CD4-positive, alpha-beta memory T cell (primary cell): ENCODE data around the gene RBMS3. TPM values are rescaled to one million over a fixed set of nuclear protein-coding genes. Genes with fewer than 3 reads are reported as not detected.

Source experiments
- CTCF ChIA-PET: fragments of 350-600 bp; sonication (Branson Sonifier 250); formaldehyde crosslinking; loops from one replicate; lab custom pipeline; 2021; ENCODE audit warnings: inconsistent platforms; ENCODE audit not compliant: partially characterized antibody; lab: Charles Lee
- POLR2A ChIA-PET: fragments of 350-600 bp; sonication (Branson Sonifier 250); formaldehyde crosslinking; loops from one replicate; lab custom pipeline; 2021; ENCODE audit not compliant: partially characterized antibody; lab: Charles Lee
- DNase-seq, 5 donors: peaks; one replicate each; pipeline versions ENCODE4 v3.0.0 to v3.0.0-alpha.2; 2020 to 2022; ENCODE audit warnings: mixed read lengths in 1 of 5
- H3K27ac ChIP-seq: one replicate; pipeline ENCODE4 v1.7.0; 2013; ENCODE audit warnings: low read depth, low read length
- H3K27me3 ChIP-seq: 2 replicates; pipeline ENCODE4 v1.7.0; 2013; ENCODE audit warnings: mild to moderate bottlenecking, low read length, moderate library complexity; ENCODE audit not compliant: insufficient read depth
- H3K36me3 ChIP-seq: 2 replicates; pipeline ENCODE4 v1.7.0; 2013; ENCODE audit warnings: mild to moderate bottlenecking, low read length, moderate library complexity; ENCODE audit not compliant: insufficient read depth
- H3K4me1 ChIP-seq: 2 replicates; pipeline ENCODE4 v1.7.0; 2013; ENCODE audit warnings: mild to moderate bottlenecking, low read length, moderate library complexity; ENCODE audit not compliant: insufficient read depth
- H3K4me3 ChIP-seq, 2 donors: one replicate each; pipeline ENCODE4 v1.7.0; 2013; ENCODE audit warnings: low read length in 2 of 2, mild to moderate bottlenecking in 1 of 2
- H3K9me3 ChIP-seq, 2 donors: one replicate each; pipeline ENCODE4 v1.7.0; 2013; ENCODE audit warnings: low read length in 2 of 2, control low read depth in 1 of 2; ENCODE audit not compliant: control insufficient read depth in 1 of 2
- H3K27ac Mint-ChIP-seq, 7 donors: one replicate each; pipeline ENCODE4 v1.8.0; 2020 to 2021; ENCODE audit warnings: mixed read lengths in 7 of 7, mild to moderate bottlenecking in 6 of 7, inconsistent platforms in 3 of 7, moderate library complexity in 3 of 7
- H3K27me3 Mint-ChIP-seq, 2 donors: one replicate each; pipeline ENCODE4 v1.8.0; 2020 to 2021; ENCODE audit warnings: mixed read lengths in 2 of 2
- H3K36me3 Mint-ChIP-seq, 2 donors: one replicate each; pipeline ENCODE4 v1.8.0; 2020 to 2021; ENCODE audit warnings: mixed read lengths in 2 of 2, inconsistent platforms in 1 of 2, mild to moderate bottlenecking in 1 of 2
- H3K4me1 Mint-ChIP-seq, 4 donors: one replicate each; pipeline ENCODE4 v1.8.0; 2020 to 2021; ENCODE audit warnings: mixed read lengths in 4 of 4, mild to moderate bottlenecking in 1 of 4
- H3K4me3 Mint-ChIP-seq, 8 donors: one replicate each; pipeline ENCODE4 v1.8.0; 2020 to 2021; ENCODE audit warnings: mixed read lengths in 8 of 8, mild to moderate bottlenecking in 7 of 8, moderate library complexity in 6 of 8, inconsistent platforms in 3 of 8
- H3K9me3 Mint-ChIP-seq, 8 donors: one replicate each; pipeline ENCODE4 v1.8.0; 2020 to 2021; ENCODE audit warnings: mixed read lengths in 8 of 8, mild to moderate bottlenecking in 5 of 8, inconsistent platforms in 3 of 8, moderate library complexity in 1 of 8
- intact Hi-C: fragments of 100-400 bp; cut with micrococcal nuclease; formaldehyde crosslinking; loops from one replicate; pipeline ENCODE4 v1.15.1; 2023
- polyA plus RNA-seq, 2 donors: library from polyadenylated mRNA; unstranded; fragments of 300-500 nt; fragmentation: Illumina TruSeq; gene quantifications; one replicate each; pipeline ENCODE4 v1.2.3, GENCODE V29; 2021
- total RNA-seq, 2 experiments: library from RNA; stranded (reverse); gene quantifications; one replicate each; pipeline ENCODE4 v1.2.3, GENCODE V29; 2021

RBMS3 gene
- total and polyA plus RNA-seq, 4 experiments from 2014 or later: 0.70 to 1.6 (median 1.0) TPM; not detected in 1

DNA sequence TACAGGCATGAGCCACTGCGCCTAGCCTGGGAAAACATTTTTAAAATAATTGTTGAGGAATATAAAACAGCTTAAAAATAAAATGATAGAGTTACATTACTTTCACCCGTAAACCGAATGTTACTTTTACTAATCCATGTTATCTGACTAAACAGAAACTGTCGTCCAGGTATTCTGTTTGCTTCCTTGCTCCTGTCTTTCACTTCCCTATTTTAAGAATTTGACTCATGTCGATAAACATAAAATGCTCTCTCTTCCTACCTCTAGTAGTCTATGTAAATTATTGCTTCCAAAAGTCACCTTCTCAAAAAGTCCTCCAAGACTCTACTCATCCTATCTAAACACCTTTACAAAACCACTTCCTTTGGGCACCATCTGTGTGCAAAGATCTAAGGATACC is 216.4 kb downstream of the RBMS3 start:
- Histone ChIP-seq H3K4me3 (no peak overlapping the region), H3K36me3 (no peaks in the 10 kb centered on the region), H3K9me3 (no peaks in the 10 kb centered on the region), H3K4me1 (no peaks in the 10 kb centered on the region), H3K27ac (no peak overlapping the region), H3K27me3 (no peaks in the 10 kb centered on the region)
- Mint-ChIP-seq H3K4me1 (no peaks in the 10 kb centered on the region), H3K27me3 (no peaks in the 10 kb centered on the region), H3K27ac (no peak overlapping the region), H3K36me3 (no peaks in the 10 kb centered on the region), H3K4me3 (no peak overlapping the region), H3K9me3 (peaks cover 0 to 5% (median 2%) of the 10 kb centered on the region in 8 donors)
- intact Hi-C loops: no loop called here
- CTCF ChIA-PET: interaction anchor here (1.1 kb wide), 1 partner anchor 10 kb away, joined by 3 read pairs; no protein-coding TSS in a partner anchor
- DNase-seq: no peak
- POLR2A ChIA-PET: interaction anchor here (0.8 kb wide), 1 partner anchor 8 kb away, joined by 3 read pairs; no protein-coding TSS in a partner anchor

- no peak overlapping the region for H3K4me3 ChIP-seq
- H3K9me3 ChIP-seq: no peaks in the 10 kb centered on the region
- no peak overlapping the region for H3K27ac ChIP-seq
- no peaks in the 10 kb centered on the region for H3K27me3 ChIP-seq
- H3K27me3 Mint-ChIP-seq: no peaks in the 10 kb centered on the region
- H3K36me3 Mint-ChIP-seq: no peaks in the 10 kb centered on the region
- H3K4me3 Mint-ChIP-seq: no peak overlapping the region
- no peaks in the 10 kb centered on the region for H3K36me3 ChIP-seq
- intact Hi-C loops: no loop called here
- no peaks in the 10 kb centered on the region for H3K4me1 ChIP-seq
- H3K9me3 Mint-ChIP-seq: peaks cover 0 to under 1% (median 0%) of the 10 kb centered on the region in 8 donors
- DNase-seq: no peak
- H3K4me1 Mint-ChIP-seq: no peaks in the 10 kb centered on the region
- CTCF ChIA-PET: no interaction called here
- no peak overlapping the region for H3K27ac Mint-ChIP-seq
- POLR2A ChIA-PET: no interaction called here
These were observed 221.9 kb downstream of the RBMS3 start for GRCh38 chr3:29502771-29503170.

GRCh38 chr3:29503314-29503713 is 222.4 kb downstream of the RBMS3 start:
- H3K27me3 ChIP-seq: no peaks in the 10 kb centered on the region
- no peak overlapping the region for H3K27ac Mint-ChIP-seq
- H3K9me3 Mint-ChIP-seq: no peaks in the 10 kb centered on the region
- H3K4me1 Mint-ChIP-seq: no peaks in the 10 kb centered on the region
- intact Hi-C loops: no loop called here
- H3K4me1 ChIP-seq: no peaks in the 10 kb centered on the region
- H3K9me3 ChIP-seq: no peaks in the 10 kb centered on the region
- H3K4me3 Mint-ChIP-seq: no peak overlapping the region
- no peaks in the 10 kb centered on the region for H3K36me3 ChIP-seq
- DNase-seq: no peak
- H3K36me3 Mint-ChIP-seq: no peaks in the 10 kb centered on the region
- ChIA-PET CTCF (no interaction called here), POLR2A (no interaction called here)
- H3K27me3 Mint-ChIP-seq: no peaks in the 10 kb centered on the region
- no peak overlapping the region for H3K4me3 ChIP-seq
- H3K27ac ChIP-seq: no peak overlapping the region

- no peaks in the 10 kb centered on the region for H3K9me3 ChIP-seq
These were observed 223.1 kb downstream of the RBMS3 start for GRCh38 chr3:29503958-29504357.

DNA sequence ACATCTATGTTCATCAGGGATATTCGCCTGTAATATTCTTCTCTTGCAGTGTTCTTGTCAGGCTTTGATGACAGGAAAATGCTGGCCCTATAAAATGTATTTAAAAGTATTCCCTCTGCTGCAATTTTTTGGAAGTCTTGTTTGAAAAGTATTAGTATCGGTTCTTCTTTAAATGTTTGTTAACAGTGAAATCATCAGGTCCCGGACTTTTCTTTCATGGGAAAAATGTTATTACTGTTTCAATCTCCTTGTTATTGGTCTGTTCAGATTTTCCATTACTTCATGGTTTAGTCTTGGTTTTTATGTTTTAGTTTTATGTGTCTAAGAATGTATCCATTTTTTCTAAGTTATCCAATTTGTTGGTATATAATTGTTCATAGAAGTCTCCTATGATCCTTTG is 225.6 kb downstream of the RBMS3 start:
- no peaks in the 10 kb centered on the region for H3K9me3 ChIP-seq
- ChIA-PET CTCF (interaction anchor here (0.9 kb wide), 1 partner anchor 8 kb away, joined by 3 read pairs; no protein-coding TSS in a partner anchor), POLR2A (no interaction called here)
- intact Hi-C loops: no loop called here
- Mint-ChIP-seq H3K4me1 (no peaks in the 10 kb centered on the region), H3K27ac (no peak overlapping the region), H3K4me3 (no peak overlapping the region), H3K27me3 (no peaks in the 10 kb centered on the region), H3K36me3 (no peaks in the 10 kb centered on the region), H3K9me3 (peaks cover 0 to 2% (median 0%) of the 10 kb centered on the region in 8 donors)
- H3K4me3 ChIP-seq: no peak overlapping the region
- H3K27me3 ChIP-seq: no peaks in the 10 kb centered on the region
- no peak for DNase-seq
- no peaks in the 10 kb centered on the region for H3K36me3 ChIP-seq
- no peak overlapping the region for H3K27ac ChIP-seq
- H3K4me1 ChIP-seq: no peaks in the 10 kb centered on the region

More at GRCh38 chr3:29503958-29504357, 223.1 kb downstream of the RBMS3 start:
- Histone ChIP-seq H3K4me1 (no peaks in the 10 kb centered on the region), H3K27me3 (no peaks in the 10 kb centered on the region), H3K4me3 (no peak overlapping the region), H3K27ac (no peak overlapping the region), H3K36me3 (no peaks in the 10 kb centered on the region)
- no peaks in the 10 kb centered on the region for H3K36me3 Mint-ChIP-seq
- H3K4me3 Mint-ChIP-seq: no peak overlapping the region
- intact Hi-C loops: no loop called here
- H3K4me1 Mint-ChIP-seq: no peaks in the 10 kb centered on the region
- H3K27me3 Mint-ChIP-seq: no peaks in the 10 kb centered on the region
- no peak for DNase-seq
- ChIA-PET POLR2A (no interaction called here), CTCF (no interaction called here)
- H3K9me3 Mint-ChIP-seq: no peaks in the 10 kb centered on the region
- no peak overlapping the region for H3K27ac Mint-ChIP-seq

GRCh38 chr3:29511701-29512100 is 230.8 kb downstream of the RBMS3 start:
- Histone ChIP-seq H3K9me3 (no peaks in the 10 kb centered on the region), H3K4me3 (no peak overlapping the region), H3K36me3 (no peaks in the 10 kb centered on the region), H3K4me1 (no peaks in the 10 kb centered on the region), H3K27me3 (no peaks in the 10 kb centered on the region), H3K27ac (no peak overlapping the region)
- CTCF ChIA-PET: no interaction called here
- POLR2A ChIA-PET: no interaction called here
- peaks cover 0 to 4% (median 0%) of the 10 kb centered on the region in 8 donors for H3K9me3 Mint-ChIP-seq
- no peaks in the 10 kb centered on the region for H3K27me3 Mint-ChIP-seq
- no peak overlapping the region for H3K27ac Mint-ChIP-seq
- DNase-seq: no peak
- intact Hi-C loops: no loop called here
- H3K4me3 Mint-ChIP-seq: no peak overlapping the region
- H3K4me1 Mint-ChIP-seq: no peaks in the 10 kb centered on the region
- no peaks in the 10 kb centered on the region for H3K36me3 Mint-ChIP-seq

- Mint-ChIP-seq H3K36me3 (no peaks in the 10 kb centered on the region), H3K4me3 (no peak overlapping the region), H3K27ac (no peak overlapping the region), H3K9me3 (peaks cover 0 to 4% (median 0%) of the 10 kb centered on the region in 8 donors), H3K27me3 (no peaks in the 10 kb centered on the region), H3K4me1 (no peaks in the 10 kb centered on the region)
- Histone ChIP-seq H3K36me3 (no peaks in the 10 kb centered on the region), H3K27me3 (no peaks in the 10 kb centered on the region), H3K27ac (no peak overlapping the region), H3K4me1 (no peaks in the 10 kb centered on the region), H3K4me3 (no peak overlapping the region), H3K9me3 (no peaks in the 10 kb centered on the region)
- intact Hi-C loops: no loop called here
- no peak for DNase-seq
- CTCF ChIA-PET: no interaction called here
- POLR2A ChIA-PET: no interaction called here
These were observed 231.8 kb downstream of the RBMS3 start for GRCh38 chr3:29512641-29513040.

DNA sequence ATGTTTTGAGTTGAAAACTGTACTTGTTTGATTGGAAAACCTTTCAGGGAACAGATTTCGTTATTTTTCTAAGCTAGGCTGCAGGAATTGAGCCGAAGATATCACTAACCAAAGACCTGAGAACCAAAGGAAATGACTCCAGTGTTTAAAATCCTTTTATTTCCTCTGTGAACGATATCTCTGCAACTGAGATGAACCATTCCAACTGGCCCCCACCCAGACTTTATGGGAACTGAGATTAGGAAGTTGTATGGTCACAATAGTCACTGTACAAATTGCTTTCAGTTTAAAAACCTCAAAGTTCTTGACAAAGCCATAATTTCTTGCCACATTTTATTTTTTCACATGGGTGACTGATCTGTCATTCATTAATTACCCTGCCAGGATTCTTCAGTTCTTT is 232.4 kb downstream of the RBMS3 start:
- H3K4me1 ChIP-seq: no peaks in the 10 kb centered on the region
- H3K27me3 ChIP-seq: no peaks in the 10 kb centered on the region
- H3K27ac ChIP-seq: no peak overlapping the region
- H3K9me3 ChIP-seq: no peaks in the 10 kb centered on the region
- Mint-ChIP-seq H3K36me3 (no peaks in the 10 kb centered on the region), H3K4me3 (no peak overlapping the region), H3K4me1 (no peaks in the 10 kb centered on the region), H3K27me3 (no peaks in the 10 kb centered on the region), H3K27ac (no peak overlapping the region), H3K9me3 (peaks cover 0 to 4% (median 0%) of the 10 kb centered on the region in 8 donors)
- CTCF ChIA-PET: no interaction called here
- intact Hi-C loops: no loop called here
- no peak for DNase-seq
- H3K36me3 ChIP-seq: no peaks in the 10 kb centered on the region
- no peak overlapping the region for H3K4me3 ChIP-seq
- POLR2A ChIA-PET: no interaction called here
